ENCODE data around the gene DNM1.

The DNM1 gene

DNA sequence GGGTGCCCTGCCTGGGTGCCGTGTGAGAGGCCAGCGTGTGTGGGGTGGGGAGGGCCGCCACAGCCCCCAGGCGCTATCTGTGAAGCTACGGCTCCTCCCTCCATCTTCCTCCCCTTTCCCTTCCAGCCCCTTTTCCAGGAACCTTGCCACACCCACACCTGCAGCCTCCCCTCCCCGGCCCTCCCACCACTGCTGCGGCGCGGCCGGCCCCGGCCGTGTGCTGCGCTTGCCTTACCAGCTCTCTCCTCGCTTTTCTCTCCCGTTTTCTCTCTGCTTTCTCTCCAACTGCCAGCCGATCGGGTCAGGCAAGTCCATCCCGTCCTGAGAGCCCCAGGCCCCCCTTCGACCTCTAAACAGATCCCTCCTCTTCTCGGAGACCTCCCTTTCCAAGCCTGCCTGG lies 51.2 kb downstream of the DNM1 start:
- Mint-ChIP-seq H3K27ac (no peak overlapping the region), H3K9me3 (no peaks in the 10 kb centered on the region), H3K4me1 (ENCODE audit: low read depth) (peaks cover 10% of the 10 kb centered on the region), H3K36me3 (ENCODE audit: low read depth) (peaks cover 6% of the 10 kb centered on the region), H3K27me3 (ENCODE audit: low read depth) (peaks cover 19% of the 10 kb centered on the region), H3K4me3 (no peak overlapping the region)

DNA sequence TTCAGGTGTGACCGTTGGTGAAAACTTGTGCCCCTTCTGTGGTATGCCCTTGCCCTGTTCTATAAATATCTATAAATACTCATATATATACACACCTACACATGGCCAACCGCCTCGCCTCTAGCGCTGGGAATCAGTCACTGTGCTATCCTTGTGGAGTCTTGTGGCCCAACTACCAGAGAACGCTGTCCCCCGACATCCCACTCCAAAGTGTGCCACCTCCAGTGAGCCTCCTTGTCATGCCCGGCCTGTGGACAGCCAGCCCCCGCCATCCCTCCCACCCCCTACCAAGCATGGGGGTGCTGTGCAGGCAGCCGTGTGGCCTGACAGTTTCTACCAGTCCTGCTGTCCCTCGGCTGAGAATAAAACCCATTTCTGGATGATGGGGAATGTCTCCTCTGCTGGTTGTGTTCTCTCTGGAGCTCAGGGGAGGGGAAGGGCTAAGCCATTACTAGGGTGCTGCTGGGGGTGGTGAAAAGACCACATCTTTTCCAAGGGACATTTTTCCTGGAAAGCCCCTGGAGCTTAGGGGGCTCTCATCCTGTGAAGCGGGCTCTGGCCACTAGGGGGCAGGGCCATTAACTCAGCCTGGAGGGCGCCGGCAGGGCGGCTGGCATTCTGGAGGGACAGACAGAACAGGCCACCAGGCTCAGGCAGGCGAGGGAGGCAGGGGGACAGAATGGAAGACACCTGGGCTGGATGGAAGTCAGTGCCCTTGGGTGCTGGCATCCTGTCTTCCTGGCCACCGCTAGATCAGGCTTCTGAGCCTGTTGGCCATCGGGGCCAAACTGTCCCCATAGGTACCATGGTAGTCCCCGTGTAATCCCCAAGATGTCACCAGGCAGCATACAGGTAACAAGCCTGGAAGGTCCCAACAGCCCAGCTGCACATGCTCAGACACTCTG lies 51.9 kb downstream of the DNM1 start:
- Mint-ChIP-seq H3K9me3 (no peaks in the 10 kb centered on the region), H3K36me3 (ENCODE audit: low read depth) (peaks cover 8% of the 10 kb centered on the region), H3K4me3 (no peak overlapping the region), H3K27ac (no peak overlapping the region), H3K4me1 (ENCODE audit: low read depth) (peaks cover 3% of the 10 kb centered on the region), H3K27me3 (ENCODE audit: low read depth) (peaks cover 15% of the 10 kb centered on the region)

DNA sequence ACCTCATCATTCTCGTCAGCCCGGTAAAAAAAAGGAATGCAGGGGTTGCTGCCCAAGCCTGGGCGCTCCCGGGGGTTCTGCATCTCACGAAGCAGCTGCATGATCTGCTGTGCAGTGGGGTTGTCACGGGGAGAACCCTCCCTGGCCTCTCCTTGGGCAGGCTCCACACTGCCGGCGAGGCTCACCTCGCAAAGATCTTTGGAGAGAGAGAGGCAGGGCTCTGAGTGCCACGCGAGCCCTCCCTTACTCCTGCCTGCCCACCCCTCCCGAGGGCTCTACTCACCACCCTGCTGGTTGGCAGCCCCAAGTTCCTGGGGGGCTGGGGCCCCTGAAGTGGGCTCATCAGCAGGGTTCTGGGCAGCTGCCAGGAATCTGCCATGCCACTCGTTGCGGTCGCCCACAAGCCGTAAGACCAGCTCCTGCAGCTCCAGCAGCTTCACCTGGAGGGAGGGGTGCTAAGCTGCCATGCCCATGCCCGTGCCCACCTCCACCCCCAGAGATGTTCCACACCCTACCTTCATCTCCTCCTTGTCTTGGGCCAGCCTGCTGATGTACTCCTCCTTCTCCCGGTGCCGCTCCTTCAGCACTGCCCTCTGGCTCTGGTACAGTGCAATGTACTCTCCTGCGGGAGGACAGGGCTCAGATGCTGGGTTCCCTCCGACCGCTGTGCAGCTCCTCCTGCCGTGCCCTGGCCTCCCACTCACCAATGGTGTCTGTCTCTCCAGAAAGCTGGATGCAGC lies 54.1 kb downstream of the DNM1 start:
- Mint-ChIP-seq H3K4me1 (ENCODE audit: low read depth) (no peaks in the 10 kb centered on the region), H3K27me3 (ENCODE audit: low read depth) (peaks cover 3% of the 10 kb centered on the region), H3K27ac (no peak overlapping the region), H3K36me3 (ENCODE audit: low read depth) (peaks cover 20% of the 10 kb centered on the region), H3K4me3 (no peak overlapping the region), H3K9me3 (no peaks in the 10 kb centered on the region)

DNA sequence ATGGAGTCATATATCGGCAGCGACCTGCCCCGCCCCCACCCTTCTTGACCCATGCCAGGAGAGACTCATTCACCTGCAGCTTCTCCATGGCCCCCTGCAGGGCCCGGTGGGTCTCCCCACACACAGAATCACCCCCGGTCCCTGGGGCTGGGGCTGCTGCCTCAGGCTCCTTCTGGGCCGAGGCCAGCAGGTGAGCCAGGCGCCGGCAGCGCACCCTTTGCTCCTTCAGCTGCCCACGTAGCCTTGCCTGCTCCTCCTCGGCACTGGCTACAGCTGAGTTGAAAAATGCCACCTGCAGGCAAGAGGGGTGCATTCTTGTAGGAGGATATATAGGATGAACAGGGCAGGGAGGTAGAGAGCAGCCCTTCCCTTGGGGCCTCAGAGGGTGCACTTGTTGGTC lies 54.7 kb downstream of the DNM1 start:
- Mint-ChIP-seq H3K36me3 (ENCODE audit: low read depth) (peaks cover 24% of the 10 kb centered on the region), H3K27me3 (ENCODE audit: low read depth) (no peaks in the 10 kb centered on the region), H3K4me1 (ENCODE audit: low read depth) (no peaks in the 10 kb centered on the region), H3K27ac (no peak overlapping the region), H3K4me3 (no peak overlapping the region), H3K9me3 (no peaks in the 10 kb centered on the region)

DNA sequence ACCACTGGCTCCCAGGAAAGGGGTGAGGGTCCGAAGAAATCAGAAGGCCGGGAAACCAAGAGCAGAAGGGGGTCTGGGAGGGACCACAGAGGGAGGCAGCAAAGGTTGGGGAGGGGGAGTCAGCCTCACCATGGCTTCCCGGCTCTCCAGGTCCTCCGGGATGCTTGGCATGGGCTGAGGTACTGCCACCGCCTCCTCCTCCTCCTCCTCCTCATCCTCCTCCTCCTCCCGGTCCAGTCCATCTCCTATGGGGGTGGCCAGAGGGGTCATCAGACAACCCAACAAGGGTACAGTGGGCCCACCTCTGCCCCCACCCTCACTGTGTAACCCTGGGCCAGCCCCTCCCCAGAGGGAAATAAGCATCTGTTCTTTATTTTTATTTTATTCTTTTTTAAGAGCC lies 55.1 kb downstream of the DNM1 start:
- Mint-ChIP-seq H3K27me3 (ENCODE audit: low read depth) (no peaks in the 10 kb centered on the region), H3K4me1 (ENCODE audit: low read depth) (no peaks in the 10 kb centered on the region), H3K36me3 (ENCODE audit: low read depth) (peaks cover 24% of the 10 kb centered on the region), H3K27ac (no peak overlapping the region), H3K4me3 (no peak overlapping the region), H3K9me3 (no peaks in the 10 kb centered on the region)

DNA sequence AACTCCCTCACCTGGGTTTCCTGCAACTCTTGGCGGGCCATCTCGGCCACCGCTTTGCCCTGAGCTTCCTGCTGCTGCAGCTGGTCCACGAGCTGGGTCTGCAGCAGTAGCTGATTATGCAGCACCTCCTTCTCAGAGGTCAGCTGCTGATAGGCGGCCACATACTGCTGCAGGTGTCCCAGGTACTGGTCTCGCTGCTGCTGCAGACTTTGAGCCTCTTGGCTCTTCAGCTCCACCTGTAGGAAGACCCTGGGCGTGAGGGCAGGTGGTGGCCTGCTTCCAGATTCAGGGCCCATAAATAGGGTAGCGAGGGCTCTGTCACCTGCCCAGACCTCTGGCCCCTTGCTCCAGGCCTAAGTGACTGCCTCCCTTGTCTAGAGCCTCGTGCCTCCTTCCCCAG lies 56.0 kb downstream of the DNM1 start:
- H3K9me3 Mint-ChIP-seq, result no peaks in the 10 kb centered on the region
- no peak overlapping the region for H3K4me3 Mint-ChIP-seq
- no peaks in the 10 kb centered on the region for H3K4me1 Mint-ChIP-seq (ENCODE audit: low read depth)
- H3K27me3 Mint-ChIP-seq (ENCODE audit: low read depth), result no peaks in the 10 kb centered on the region
- H3K27ac Mint-ChIP-seq, result no peak overlapping the region
- peaks cover 24% of the 10 kb centered on the region for H3K36me3 Mint-ChIP-seq (ENCODE audit: low read depth)

DNA sequence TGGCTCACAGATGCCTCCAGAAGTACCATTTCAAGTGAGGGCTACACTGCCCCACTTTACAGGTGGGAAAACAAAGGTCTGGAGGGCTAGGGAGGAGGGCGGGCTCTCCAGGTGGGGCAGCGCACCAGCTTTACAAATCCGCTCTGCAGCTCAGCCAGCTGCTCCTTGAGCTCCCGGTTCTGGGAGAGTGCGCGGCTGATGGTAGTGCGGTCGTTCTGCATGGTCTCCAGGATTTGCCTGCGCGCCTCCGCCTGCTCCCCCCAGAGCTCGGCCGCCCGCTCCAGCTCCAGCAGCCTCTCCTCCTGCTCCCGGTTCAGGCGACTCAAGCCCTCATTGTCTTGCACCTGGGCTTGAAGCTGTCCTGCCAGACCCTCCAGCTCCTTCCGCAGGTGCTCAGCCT lies 57.2 kb downstream of the DNM1 start:
- no peaks in the 10 kb centered on the region for H3K9me3 Mint-ChIP-seq
- no peak overlapping the region for H3K4me3 Mint-ChIP-seq
- H3K27me3 Mint-ChIP-seq (ENCODE audit: low read depth), result no peaks in the 10 kb centered on the region
- H3K4me1 Mint-ChIP-seq (ENCODE audit: low read depth), result no peaks in the 10 kb centered on the region
- peaks cover 24% of the 10 kb centered on the region for H3K36me3 Mint-ChIP-seq (ENCODE audit: low read depth)
- no peak overlapping the region for H3K27ac Mint-ChIP-seq

DNA sequence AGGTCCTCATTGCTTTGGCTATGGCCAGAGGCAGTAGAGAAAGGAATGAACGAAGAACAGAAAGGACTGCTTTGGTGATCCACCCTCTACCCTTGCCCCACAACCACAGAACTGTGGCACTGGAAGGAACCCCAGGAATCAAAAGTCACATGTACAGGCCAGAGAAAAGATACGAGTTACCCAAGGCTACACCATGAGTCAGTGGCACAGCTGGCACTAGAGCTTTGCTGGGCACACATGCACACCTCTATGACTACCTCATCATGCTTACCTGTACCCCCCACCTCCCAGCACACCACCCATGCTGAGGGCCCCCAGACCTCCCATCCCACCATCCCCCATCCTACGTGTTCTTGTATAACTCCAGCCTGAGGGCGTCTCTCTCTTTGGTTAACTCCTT lies 59.5 kb downstream of the DNM1 start:
- no peak overlapping the region for H3K4me3 Mint-ChIP-seq
- no peaks in the 10 kb centered on the region for H3K9me3 Mint-ChIP-seq
- peaks cover 21% of the 10 kb centered on the region for H3K36me3 Mint-ChIP-seq (ENCODE audit: low read depth)
- H3K4me1 Mint-ChIP-seq (ENCODE audit: low read depth), result no peaks in the 10 kb centered on the region
- no peak overlapping the region for H3K27ac Mint-ChIP-seq
- no peaks in the 10 kb centered on the region for H3K27me3 Mint-ChIP-seq (ENCODE audit: low read depth)

DNA sequence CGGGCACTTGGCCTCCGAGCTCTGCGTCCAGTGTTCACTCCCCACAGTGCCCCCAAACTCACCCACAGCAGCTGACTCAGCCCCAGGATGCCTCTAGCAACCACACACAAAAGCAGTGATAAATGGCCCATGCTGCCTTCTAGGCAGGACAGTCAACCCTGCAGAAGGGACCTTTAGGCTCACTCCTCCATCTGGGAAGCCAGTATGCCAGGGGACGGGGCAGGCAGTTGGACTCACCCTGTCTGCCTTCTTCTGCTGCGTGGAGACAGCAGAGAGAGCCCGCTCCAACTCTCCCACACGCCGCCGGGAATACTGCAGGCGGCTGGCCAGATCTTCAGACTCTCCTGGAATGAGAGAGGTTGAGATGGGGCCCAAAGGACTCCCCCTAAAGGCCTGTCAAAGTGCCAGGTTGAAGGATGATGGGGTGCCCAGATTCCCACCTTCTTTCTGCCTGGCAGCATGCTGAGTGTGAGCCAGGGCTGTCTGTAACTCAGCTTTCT lies 62.2 kb downstream of the DNM1 start:
- H3K36me3 Mint-ChIP-seq (ENCODE audit: low read depth), result peaks cover 16% of the 10 kb centered on the region
- H3K4me3 Mint-ChIP-seq, result no peak overlapping the region
- H3K27ac Mint-ChIP-seq, result no peak overlapping the region
- no peaks in the 10 kb centered on the region for H3K4me1 Mint-ChIP-seq (ENCODE audit: low read depth)
- H3K27me3 Mint-ChIP-seq (ENCODE audit: low read depth), result no peaks in the 10 kb centered on the region
- H3K9me3 Mint-ChIP-seq, result no peaks in the 10 kb centered on the region

DNA sequence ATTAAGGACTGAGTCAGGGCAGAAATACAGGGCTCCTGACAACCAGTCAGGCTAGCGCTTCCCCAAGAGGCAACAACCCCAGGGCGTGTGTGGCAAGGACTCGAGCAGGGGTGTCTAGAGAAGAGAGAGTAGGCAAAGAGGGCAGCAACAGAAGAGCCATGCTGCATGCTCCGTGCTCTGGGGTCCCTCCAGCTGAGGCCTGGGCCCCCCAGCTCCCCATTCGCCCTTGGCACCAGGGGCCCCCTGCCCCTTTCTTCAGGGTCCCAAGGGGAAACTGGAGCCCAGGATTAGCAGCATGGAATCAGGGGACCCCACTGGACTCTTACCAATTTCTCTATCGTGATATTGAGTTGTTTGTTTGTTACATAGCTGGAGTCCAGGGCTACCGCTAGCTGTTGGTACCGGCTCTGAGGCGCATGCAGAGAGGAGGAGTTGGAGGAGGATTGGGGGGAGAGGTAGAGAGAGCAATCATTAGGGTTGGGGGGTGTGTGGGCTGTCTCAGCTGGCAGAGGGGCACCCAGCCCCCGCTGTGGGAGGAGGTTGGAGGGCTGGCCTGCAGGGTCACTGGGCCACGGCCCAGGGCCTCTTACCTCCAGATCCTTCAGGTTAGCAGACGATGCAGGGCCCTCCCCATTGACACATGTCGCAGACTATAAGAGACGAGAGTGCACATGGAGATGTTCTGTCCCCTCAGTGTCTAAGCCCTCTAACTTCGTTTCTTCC lies 63.9 kb downstream of the DNM1 start:
- Mint-ChIP-seq H3K27ac (no peak overlapping the region), H3K27me3 (ENCODE audit: low read depth) (no peaks in the 10 kb centered on the region), H3K36me3 (ENCODE audit: low read depth) (peaks cover 9% of the 10 kb centered on the region), H3K9me3 (no peaks in the 10 kb centered on the region), H3K4me1 (ENCODE audit: low read depth) (no peaks in the 10 kb centered on the region), H3K4me3 (no peak overlapping the region)

DNA sequence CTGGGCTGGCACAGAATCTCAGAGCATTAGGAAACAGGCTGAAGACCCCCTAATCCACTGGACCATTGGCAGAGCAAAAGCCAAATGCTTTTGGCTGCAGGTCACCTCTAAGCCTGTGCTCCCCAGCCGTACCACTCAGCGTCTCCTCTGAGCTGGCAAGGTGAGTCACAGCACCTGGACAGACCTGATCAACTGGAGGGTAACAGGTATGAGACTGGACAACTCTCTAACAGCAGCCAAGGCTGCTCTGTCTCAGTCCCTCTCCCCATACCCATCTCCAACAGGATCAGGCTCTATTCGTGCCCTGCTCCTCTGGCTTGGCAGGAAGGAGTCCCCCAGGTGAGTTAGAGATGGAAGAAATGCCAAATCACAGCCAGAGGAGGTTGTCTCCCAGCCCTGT lies 67.9 kb downstream of the DNM1 start:
- Mint-ChIP-seq H3K27me3 (ENCODE audit: low read depth) (no peaks in the 10 kb centered on the region), H3K4me1 (ENCODE audit: low read depth) (peaks cover 23% of the 10 kb centered on the region), H3K4me3 (no peak overlapping the region), H3K36me3 (ENCODE audit: low read depth) (peaks cover 11% of the 10 kb centered on the region), H3K9me3 (no peaks in the 10 kb centered on the region), H3K27ac (no peak overlapping the region)

DNA sequence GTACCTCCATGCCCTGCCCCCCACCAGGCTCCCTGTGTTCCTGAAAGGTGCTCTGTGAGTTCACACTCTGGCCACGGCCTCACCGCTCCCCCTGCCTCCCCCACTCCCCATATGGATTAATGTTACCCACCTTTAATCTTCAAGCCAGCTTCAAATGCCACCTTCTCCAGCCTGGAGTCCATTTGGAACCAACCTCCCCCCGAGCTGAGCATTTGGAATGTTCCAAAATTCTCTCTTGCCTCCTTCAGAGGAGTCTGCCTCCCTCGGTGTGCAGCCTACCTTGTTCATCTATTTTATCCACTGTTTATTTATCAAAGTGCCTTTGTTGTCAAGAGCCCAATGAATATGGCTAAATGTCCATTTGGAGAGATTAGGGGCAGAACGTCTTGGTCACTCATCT lies 68.3 kb downstream of the DNM1 start:
- H3K9me3 Mint-ChIP-seq, result no peaks in the 10 kb centered on the region
- H3K4me1 Mint-ChIP-seq (ENCODE audit: low read depth), result peaks cover 27% of the 10 kb centered on the region
- no peak overlapping the region for H3K27ac Mint-ChIP-seq
- no peaks in the 10 kb centered on the region for H3K27me3 Mint-ChIP-seq (ENCODE audit: low read depth)
- no peak overlapping the region for H3K4me3 Mint-ChIP-seq
- peaks cover 14% of the 10 kb centered on the region for H3K36me3 Mint-ChIP-seq (ENCODE audit: low read depth)

DNA sequence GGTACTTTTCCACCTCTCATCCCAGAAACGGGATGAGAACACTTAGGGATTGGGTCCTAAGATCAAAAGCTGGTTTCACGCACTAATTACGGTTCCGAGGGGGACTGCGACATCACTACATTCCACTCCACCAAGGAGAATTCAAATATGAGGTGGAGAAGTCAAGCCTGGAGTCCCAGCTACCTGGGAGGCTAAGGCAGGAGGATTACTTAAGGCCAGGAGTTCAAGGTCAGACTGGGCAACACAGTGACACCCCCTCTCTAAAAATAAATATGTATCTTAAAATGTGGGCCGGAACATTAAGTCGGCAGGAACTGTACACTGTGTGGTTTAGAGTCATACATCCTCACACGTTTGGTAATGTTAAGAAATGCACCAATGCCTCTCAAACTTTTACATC lies 71.1 kb downstream of the DNM1 start:
- H3K36me3 Mint-ChIP-seq (ENCODE audit: low read depth), result peaks cover 14% of the 10 kb centered on the region
- H3K4me1 Mint-ChIP-seq (ENCODE audit: low read depth), result peaks cover 37% of the 10 kb centered on the region
- no peaks in the 10 kb centered on the region for H3K9me3 Mint-ChIP-seq

DNA sequence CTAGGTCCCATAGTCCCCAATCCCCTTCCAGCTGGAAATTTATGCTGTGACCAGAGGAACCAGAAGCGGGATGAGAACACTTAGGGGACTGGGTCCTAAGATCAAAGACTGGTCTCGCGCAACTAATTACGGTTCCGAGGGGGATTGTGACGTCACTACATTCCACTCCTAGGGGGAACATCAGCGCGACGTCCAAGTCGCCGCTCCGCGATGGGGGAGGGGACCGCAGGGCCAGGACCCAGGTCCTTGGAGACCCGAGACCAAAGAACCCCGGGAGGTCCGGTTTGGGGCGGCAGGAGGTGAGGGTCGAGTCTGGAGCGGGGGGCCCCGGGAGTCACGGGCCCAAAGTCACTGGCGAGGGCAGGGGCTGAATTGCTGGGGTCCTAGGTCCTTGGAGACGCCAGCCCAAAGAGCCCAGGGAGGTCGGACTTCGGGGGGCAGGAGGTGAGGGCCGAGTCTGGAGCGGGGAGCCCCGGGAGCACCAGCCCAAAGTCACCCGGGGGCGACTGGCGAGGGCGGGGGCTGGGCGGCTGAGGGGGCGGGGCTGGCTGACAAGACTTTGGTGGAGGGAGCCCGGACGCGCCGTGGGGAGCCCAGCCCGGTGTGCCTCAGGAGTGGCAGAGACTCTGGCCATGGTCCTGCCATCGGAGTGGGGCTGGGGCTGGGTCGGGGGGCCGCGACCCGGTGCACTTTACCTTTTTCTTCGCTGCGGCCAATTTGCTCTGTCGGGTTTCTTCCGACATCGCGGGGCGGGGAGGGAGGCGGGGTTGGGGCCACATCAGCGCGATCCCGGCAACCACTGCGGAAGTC lies 72.2 kb downstream of the DNM1 start, which contains the start of gene GOLGA2:
Gene GOLGA2, minus strand, starts transcription at position 810 of the 810 bp plus-strand sequence. Its CDS starts 31 bp downstream, at position 779.
- Mint-ChIP-seq H3K4me1 (ENCODE audit: low read depth) (peaks cover 41% of the 10 kb centered on the region), H3K4me3 (peak within 1 kb of the TSS; percentile 92), H3K27ac (peak within 1 kb of the TSS; percentile 96), H3K9me3 (no peaks in the 10 kb centered on the region), H3K27me3 (ENCODE audit: low read depth) (no peaks in the 10 kb centered on the region), H3K36me3 (ENCODE audit: low read depth) (peaks cover 14% of the 10 kb centered on the region)

More for the DNA sequence above, 71.1 kb downstream of the DNM1 start:
- peak overlapping the region; percentile 0 for H3K27ac Mint-ChIP-seq
- H3K4me3 Mint-ChIP-seq, result peak overlapping the region; percentile 92
- H3K27me3 Mint-ChIP-seq (ENCODE audit: low read depth), result no peaks in the 10 kb centered on the region
